Effector memory CD4-positive, alpha-beta T cell (primary cell): ENCODE measurements around the gene BLOC1S1.
A peak's percentile ranks its signal among the peaks of the same experiment; 100 is the strongest.

Experiments
- DNase-seq, 3 donors: peaks; one replicate each; pipeline ENCODE4 v3.0.0-alpha.2; 2020
- H3K27ac ChIP-seq: 2 replicates; pipeline ENCODE4 v1.7.0; 2013; ENCODE audit warnings: mild to moderate bottlenecking, low read length, moderate library complexity; ENCODE audit not compliant: insufficient read depth, poor library complexity, severe bottlenecking
- H3K27me3 ChIP-seq: replicated peaks from 2 replicates; pipeline ENCODE4 v1.7.0; 2013; ENCODE audit warnings: mild to moderate bottlenecking, low read length; ENCODE audit not compliant: insufficient read depth, control insufficient read depth, poor library complexity, severe bottlenecking
- H3K36me3 ChIP-seq: 2 replicates; pipeline ENCODE4 v1.7.0; 2013; ENCODE audit warnings: mild to moderate bottlenecking, low read length, moderate library complexity; ENCODE audit not compliant: control insufficient read depth, insufficient read depth
- H3K4me1 ChIP-seq: 2 replicates; pipeline ENCODE4 v1.7.0; 2013; ENCODE audit warnings: low read length, mild to moderate bottlenecking; ENCODE audit not compliant: control insufficient read depth, insufficient read depth, poor library complexity, severe bottlenecking
- H3K4me3 ChIP-seq: 2 replicates; pipeline ENCODE4 v1.7.0; 2013; ENCODE audit warnings: low read length, low read depth, mild to moderate bottlenecking; ENCODE audit not compliant: insufficient read depth, poor library complexity, severe bottlenecking
- H3K9me3 ChIP-seq: 2 replicates; pipeline ENCODE4 v1.7.0; 2013; ENCODE audit warnings: mild to moderate bottlenecking, low read length, moderate library complexity; ENCODE audit not compliant: control insufficient read depth

BLOC1S1 gene

DNA sequence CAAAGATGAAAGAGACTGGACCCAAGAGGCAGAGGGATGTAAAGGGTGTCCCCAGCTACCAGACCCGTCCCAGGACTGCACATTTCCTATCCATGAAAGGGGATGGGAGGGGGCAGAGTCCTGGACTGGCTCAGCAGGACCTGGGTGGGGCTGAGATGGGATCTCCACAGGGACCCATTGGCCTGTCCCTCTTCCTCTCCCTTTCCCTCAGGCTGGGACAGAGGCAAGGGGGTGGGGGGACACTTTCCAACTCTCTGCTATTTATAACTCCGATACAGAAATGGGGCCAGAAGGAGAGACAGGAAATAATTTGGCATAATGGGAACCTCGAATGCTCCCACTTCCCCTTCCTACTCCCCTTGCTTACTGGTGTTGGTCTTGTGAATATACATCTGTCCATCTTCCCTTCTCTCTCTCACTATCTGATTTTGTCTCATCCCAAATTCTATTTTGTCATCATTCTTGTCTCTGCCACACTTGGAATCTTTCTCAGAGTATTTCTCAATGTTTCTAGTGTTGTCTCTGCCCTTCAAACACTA is 7.1 kb upstream of the BLOC1S1 start:
- no peaks in the 10 kb centered on the region for H3K36me3 ChIP-seq
- H3K27me3 ChIP-seq: peaks cover 7% of the 10 kb centered on the region
- H3K27ac ChIP-seq: no peak overlapping the region
- H3K4me3 ChIP-seq: no peak overlapping the region
- DNase-seq: no peak
- H3K9me3 ChIP-seq: no peaks in the 10 kb centered on the region
- peaks cover 16% of the 10 kb centered on the region for H3K4me1 ChIP-seq

GRCh38 chr12:55711786-55712553 is 3.9 kb upstream of the BLOC1S1 start:
- no peak for DNase-seq
- Histone ChIP-seq H3K4me3 (no peak overlapping the region), H3K27ac (no peak overlapping the region), H3K27me3 (peaks cover 4% of the 10 kb centered on the region), H3K36me3 (no peaks in the 10 kb centered on the region), H3K9me3 (no peaks in the 10 kb centered on the region), H3K4me1 (peaks cover 26% of the 10 kb centered on the region)

DNA sequence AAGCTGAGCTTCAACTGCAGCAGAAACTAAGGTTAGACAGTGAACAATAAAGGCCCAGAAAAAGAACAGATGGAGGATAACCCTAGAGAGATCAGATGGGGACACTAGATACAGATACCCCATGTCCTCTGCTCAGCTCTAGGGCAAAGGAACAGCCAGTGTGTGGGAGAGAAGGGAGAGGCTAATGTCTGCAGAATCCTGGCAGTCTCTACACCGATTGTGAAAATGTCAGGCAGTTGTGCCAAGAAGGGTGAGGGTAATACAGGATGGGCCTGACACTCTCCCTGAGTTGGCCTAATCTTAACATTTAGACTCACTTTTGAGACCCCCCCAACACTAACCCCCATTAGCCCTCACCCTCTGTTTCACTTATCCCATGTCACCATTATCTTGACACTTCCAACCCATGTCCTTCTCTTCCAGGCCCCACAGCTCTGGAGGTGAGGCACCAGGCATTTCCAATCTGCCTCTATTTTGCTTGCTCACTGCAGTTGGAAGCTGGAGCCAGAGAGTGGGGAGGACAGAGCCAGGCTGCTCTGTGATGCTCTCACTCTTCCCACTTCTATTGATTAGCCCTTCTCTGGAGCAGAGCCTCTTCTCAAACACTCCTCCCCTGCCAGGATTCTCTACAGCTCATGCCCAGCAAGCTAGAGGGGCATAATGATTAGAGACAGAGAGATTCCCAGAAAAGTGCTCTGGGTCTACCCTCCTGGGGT is 3.0 kb upstream of the BLOC1S1 start:
- H3K4me3 ChIP-seq: no peak overlapping the region
- no peaks in the 10 kb centered on the region for H3K27me3 ChIP-seq
- no peaks in the 10 kb centered on the region for H3K36me3 ChIP-seq
- H3K27ac ChIP-seq: no peak overlapping the region
- DNase-seq: no peak
- peaks cover 26% of the 10 kb centered on the region for H3K4me1 ChIP-seq
- H3K9me3 ChIP-seq: no peaks in the 10 kb centered on the region

DNA sequence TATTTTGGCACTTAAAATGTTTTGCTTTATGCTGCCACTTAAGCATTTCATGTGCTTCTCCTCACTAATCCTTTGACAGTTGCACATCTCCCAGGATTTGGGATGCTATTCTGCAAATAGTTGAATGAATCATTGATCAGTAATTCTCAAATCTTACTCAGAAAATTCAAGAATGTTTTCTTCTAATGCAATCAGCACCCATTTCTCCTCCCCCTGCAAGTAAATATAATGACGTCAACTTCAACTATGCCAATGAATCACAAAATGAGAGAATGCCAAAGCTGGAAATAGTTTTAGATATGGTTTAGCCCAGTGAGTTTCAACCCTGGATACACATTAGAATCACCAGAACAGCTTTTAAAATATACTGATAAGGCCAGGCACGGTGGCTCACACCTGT is 2.1 kb upstream of the BLOC1S1 start:
- no peaks in the 10 kb centered on the region for H3K9me3 ChIP-seq
- no peak for DNase-seq
- no peaks in the 10 kb centered on the region for H3K36me3 ChIP-seq
- H3K27me3 ChIP-seq: no peaks in the 10 kb centered on the region
- H3K27ac ChIP-seq: no peak overlapping the region
- H3K4me3 ChIP-seq: no peak overlapping the region
- peaks cover 20% of the 10 kb centered on the region for H3K4me1 ChIP-seq

DNA sequence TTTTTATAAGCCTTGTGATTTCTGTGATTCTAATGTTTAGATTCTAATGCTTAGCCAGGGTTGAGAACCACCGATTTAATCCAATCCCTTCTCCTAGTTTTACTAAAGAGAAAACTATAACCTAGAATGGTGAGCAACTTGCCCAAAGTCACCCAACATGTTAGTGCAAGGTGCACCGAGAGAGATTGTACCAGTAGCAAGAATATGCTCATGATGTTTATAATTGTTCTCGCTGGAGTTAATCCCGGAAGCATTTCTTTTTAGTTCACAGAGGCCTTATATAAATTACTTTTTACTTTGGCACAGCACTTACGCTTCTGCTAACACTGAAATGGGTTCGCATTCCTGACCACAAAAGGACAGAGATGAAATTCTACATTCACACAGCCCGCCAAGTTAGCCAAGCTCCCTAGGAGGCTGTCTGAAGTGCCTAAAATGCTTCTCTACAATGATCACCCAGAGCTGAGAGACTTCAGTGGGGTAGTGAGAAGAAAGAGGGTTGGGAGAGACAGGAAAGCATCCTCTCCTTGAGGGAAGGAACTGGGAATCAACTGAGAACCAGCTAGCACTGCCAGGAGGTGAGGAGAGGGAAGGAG is 579 bp upstream of the BLOC1S1 start:
- Histone ChIP-seq H3K36me3 (peaks cover 15% of the 10 kb centered on the region), H3K27ac (peak overlapping the region; percentile 91), H3K4me1 (peaks cover 19% of the 10 kb centered on the region), H3K27me3 (no peaks in the 10 kb centered on the region), H3K4me3 (peak overlapping the region; percentile 96), H3K9me3 (no peaks in the 10 kb centered on the region)
- no peak for DNase-seq

DNA sequence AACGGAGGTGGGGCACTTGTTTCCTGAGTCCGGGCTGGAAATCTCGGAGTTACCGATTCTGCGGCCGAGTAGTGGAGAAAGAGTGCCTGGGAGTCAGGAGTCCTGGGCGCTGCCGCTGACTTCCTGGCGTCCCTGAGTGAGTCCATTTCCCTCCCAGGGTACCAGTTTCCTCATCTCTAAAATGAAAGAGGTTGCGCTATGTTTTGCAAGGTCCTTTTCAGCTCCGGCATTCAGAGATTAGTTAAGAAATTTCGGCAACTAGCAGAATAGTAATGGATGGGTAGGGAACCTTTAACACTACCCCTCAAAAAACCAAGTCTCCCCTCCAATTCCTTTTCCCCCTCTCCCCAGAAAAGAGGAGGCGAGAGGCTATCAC is 724 bp downstream of the BLOC1S1 start:
- Histone ChIP-seq H3K27ac (peak overlapping the region; percentile 91), H3K36me3 (peaks cover 16% of the 10 kb centered on the region), H3K27me3 (no peaks in the 10 kb centered on the region), H3K9me3 (no peaks in the 10 kb centered on the region), H3K4me1 (peaks cover 21% of the 10 kb centered on the region), H3K4me3 (peak overlapping the region; percentile 96)
- no peak for DNase-seq

GRCh38 chr12:55717011-55718007 is 1.5 kb downstream of the BLOC1S1 start:
- H3K27ac ChIP-seq: peak overlapping the region; percentile 91
- no peak for DNase-seq
- H3K4me1 ChIP-seq: peaks cover 21% of the 10 kb centered on the region
- H3K9me3 ChIP-seq: no peaks in the 10 kb centered on the region
- peaks cover 16% of the 10 kb centered on the region for H3K36me3 ChIP-seq
- no peaks in the 10 kb centered on the region for H3K27me3 ChIP-seq
- peak overlapping the region; percentile 96 for H3K4me3 ChIP-seq

DNA sequence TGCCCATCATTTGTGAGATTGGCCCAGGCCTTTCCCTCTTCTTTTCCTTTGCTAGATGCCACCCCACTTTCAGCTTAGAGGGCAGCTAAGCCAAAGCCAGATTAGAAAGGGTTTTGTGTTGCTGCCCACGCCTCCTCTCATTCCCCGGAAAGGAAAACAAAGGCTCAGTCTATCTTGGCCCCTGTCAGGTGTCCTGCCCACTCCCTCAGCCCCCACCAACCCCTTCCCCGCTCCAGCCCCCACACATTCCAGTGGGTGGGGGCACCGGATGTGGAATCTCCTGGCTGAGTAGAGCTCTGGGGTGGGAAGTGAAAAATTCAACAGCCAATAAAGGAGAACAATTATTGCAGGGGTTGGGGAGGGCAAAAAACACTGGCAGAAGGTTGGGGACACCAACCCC is 2.2 kb downstream of the BLOC1S1 start:
- H3K36me3 ChIP-seq: peaks cover 16% of the 10 kb centered on the region
- no peaks in the 10 kb centered on the region for H3K9me3 ChIP-seq
- no peak for DNase-seq
- H3K4me1 ChIP-seq: peaks cover 21% of the 10 kb centered on the region
- no peaks in the 10 kb centered on the region for H3K27me3 ChIP-seq
- peak overlapping the region; percentile 91 for H3K27ac ChIP-seq
- H3K4me3 ChIP-seq: no peak overlapping the region

DNA sequence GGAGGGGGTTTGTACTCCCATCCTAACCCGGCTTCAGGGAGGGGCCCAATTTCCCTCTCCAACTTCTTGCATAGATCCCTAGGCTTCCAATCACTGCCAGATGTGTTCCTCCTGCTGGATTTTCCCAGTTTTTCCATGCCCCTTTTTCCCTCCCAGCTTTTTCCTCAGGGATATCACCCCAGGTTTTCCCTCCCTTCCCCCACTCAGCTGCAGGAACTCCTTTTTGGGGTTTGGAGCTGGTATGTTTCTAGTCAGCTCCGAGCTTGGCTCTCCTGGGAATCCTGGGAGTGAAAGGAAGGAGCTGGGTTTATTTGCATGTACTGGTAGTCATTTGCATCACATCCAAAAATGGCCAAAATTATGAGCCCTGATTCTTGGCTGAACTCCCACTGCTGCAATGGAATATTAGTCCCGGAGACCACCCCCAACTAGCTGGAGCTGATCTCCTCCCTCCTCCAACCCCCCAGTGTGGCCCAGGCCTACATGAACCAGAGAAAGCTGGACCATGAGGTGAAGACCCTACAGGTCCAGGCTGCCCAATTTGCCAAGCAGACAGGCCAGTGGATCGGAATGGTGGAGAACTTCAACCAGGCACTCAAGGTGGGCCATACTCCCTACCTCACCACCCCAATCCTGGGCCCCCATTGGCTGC is 2.9 kb downstream of the BLOC1S1 start:
- H3K27ac ChIP-seq: no peak overlapping the region
- H3K4me3 ChIP-seq: no peak overlapping the region
- peaks cover 21% of the 10 kb centered on the region for H3K4me1 ChIP-seq

More for the DNA sequence above, 2.9 kb downstream of the BLOC1S1 start:
- Histone ChIP-seq H3K9me3 (no peaks in the 10 kb centered on the region), H3K36me3 (peaks cover 16% of the 10 kb centered on the region), H3K27me3 (no peaks in the 10 kb centered on the region)
- DNase-seq: no peak
